Activated T-helper 1 cell treated with Interleukin-2 at 50 U/mL for 16 hours (primary cell): ENCODE results near the gene FGFR4.

Experiments
- DNase-seq: peaks from one replicate; pipeline ENCODE4 v3.0.0-alpha.2; 2020; ENCODE audit warnings: low read depth

Gene FGFR4

GRCh38 chr5:177132136-177133095, 45.7 kb downstream of the FGFR4 start:
- no peak for DNase-seq

GRCh38 chr5:177133096-177133852, 46.6 kb downstream of the FGFR4 start, which contains the start of gene NSD1:
TSS of gene NSD1 (plus strand) at chr5:177133773. CDS start at chr5:177135104, 1,331 bp downstream.
- peak; percentile 85 for DNase-seq

- peak; percentile 18 for DNase-seq
These were observed 47.4 kb downstream of the FGFR4 start for GRCh38 chr5:177133853-177134696.

- no peak for DNase-seq
These were observed 48.0 kb downstream of the FGFR4 start for GRCh38 chr5:177134697-177135225.

GRCh38 chr5:177140312-177140711, 53.6 kb downstream of the FGFR4 start:
- DNase-seq = no peak

GRCh38 chr5:177141496-177141895, 54.8 kb downstream of the FGFR4 start:
- DNase-seq = no peak

- DNase-seq = no peak
These were observed 55.4 kb downstream of the FGFR4 start for GRCh38 chr5:177142098-177142611.

GRCh38 chr5:177142778-177143177, 56.1 kb downstream of the FGFR4 start:
- no peak for DNase-seq

GRCh38 chr5:177146891-177147638, 60.4 kb downstream of the FGFR4 start:
- DNase-seq = no peak
